Subcutaneous adipose tissue (tissue), 4 donors: ENCODE results near the gene ZDHHC21. TPM values are rescaled to one million over a fixed set of nuclear protein-coding genes. Genes with fewer than 3 reads are reported as not detected.

Source experiments
- CTCF ChIP-seq: fragments of 450-650 bp; IDR thresholded peaks from one replicate; pipeline ENCODE4 v1.5.1; 2016; ENCODE audit warnings: low read depth, mild to moderate bottlenecking, control low read depth, antibody characterized with exemption, moderate library complexity
- total RNA-seq, 4 donors: library from RNA; depleted of rRNA; stranded (reverse); fragments of >200 nt; gene quantifications; one replicate each; pipeline ENCODE4 v1.1.0, GENCODE V29; 2016

ZDHHC21 gene
- total RNA-seq, 4 donors from 2014 or later = 10.0 to 20.7 (median 12.4) TPM

DNA sequence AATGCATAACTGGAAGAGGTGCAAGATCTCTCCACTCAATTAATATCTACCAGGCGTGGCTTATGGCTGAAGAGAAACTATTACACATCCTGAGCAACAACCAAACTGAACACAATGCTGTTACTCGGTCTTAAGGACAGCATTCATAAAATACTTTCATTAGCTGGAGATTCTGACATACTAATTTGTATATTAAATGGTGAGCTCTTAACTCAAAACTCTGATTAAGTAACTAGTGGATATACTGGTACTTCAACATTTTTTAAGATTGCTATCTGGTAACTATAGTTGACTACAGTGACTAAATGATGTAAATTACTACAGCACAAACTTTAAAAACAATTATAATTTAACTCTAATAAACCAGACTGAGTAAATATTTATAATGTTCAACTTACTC, 15.8 kb downstream of the ZDHHC21 start:
- TF ChIP-seq CTCF = no peak

DNA sequence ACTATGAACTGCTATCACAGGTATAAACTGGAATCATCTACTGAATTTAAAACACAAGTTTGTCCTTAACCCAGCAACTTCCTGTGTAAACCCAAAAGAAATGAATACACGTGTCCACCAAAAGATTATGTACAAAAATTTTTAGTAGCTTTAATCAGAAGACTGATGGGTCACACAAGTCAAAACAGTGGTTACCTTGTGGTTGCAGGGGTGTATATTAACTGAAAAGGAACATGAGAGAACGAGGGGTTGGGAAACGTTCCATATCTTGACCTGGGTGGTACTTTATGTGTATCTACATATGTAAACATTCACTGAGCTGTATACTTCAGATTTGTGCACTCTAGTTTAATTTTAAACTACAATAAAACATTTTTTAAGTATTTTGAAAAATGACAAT, 18.6 kb downstream of the ZDHHC21 start:
- no peak for TF ChIP-seq CTCF

GRCh38 chr9:14671377-14671776, 21.9 kb downstream of the ZDHHC21 start:
- no peak for TF ChIP-seq CTCF

GRCh38 chr9:14670718-14671117, 22.5 kb downstream of the ZDHHC21 start:
- TF ChIP-seq CTCF = no peak

- TF ChIP-seq CTCF = no peak
Measured at GRCh38 chr9:14662060-14662453, 31.2 kb downstream of the ZDHHC21 start.

- TF ChIP-seq CTCF = no peak
Measured at GRCh38 chr9:14661421-14662059, 31.7 kb downstream of the ZDHHC21 start.

DNA sequence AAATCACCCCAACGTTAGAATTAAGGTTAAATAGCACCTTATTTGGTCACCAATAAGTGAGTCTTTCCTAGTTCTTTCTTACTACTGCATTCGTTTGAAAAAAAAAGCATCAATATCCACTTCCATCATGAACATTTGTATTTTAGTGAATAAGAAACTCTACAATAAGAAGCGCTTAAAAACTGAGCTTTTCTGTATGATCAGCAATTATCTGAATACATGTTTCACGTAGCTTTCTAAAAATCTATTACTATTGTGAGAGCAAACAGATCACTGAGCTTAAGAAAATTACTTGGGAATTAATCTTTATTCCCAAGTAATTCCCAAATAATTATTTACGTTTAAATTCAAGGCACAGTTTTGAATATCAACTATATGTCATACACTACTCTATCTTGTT, 32.5 kb downstream of the ZDHHC21 start:
- TF ChIP-seq CTCF = no peak
